ENCODE results near the gene EIF3F. TPM values are rescaled to one million over a fixed set of nuclear protein-coding genes. Genes with fewer than 3 reads are reported as not detected.

The EIF3F gene
- total and polyA plus RNA-seq, 2 of the 8 experiments (the other 6 are each of a cell fraction or from before 2014, with no cell fraction given) = 222 to 388 TPM

GRCh38 chr11:8023831-8024555, 36.9 kb downstream of the EIF3F start (continued):
- TF ChIP-seq CHD7 (IDR thresholded peaks at IDR 0.05; ENCODE audit: insufficient replicate concordance, low read length) (no peak), EGR1 (IDR thresholded peaks at IDR 0.05; ENCODE audit: borderline replicate concordance, low read depth, low read length) (no peak), BACH1 (IDR thresholded peaks at IDR 0.05; ENCODE audit: low read length) (no peak)

Data from H1 (cell line).